ENCODE data around the gene LHX1. TPM values are rescaled to one million over a fixed set of nuclear protein-coding genes. Genes with fewer than 3 reads are reported as not detected.

LHX1 gene
- total and polyA plus RNA-seq, 10 of the 15 experiments (the other 5 are each of a cell fraction or from before 2014, with no cell fraction given): not detected

GRCh38 chr17:36926226-36926625 is 11.0 kb upstream of the LHX1 start:
- ChIA-PET CTCF (no interaction called here), RAD21 (ENCODE audit: unreplicated experiment) (interaction anchor here (0.5 kb wide), 1 partner anchor 10 kb away, joined by 3 read pairs; no protein-coding TSS in a partner anchor), POLR2A (interaction anchor here (0.6 kb wide), 2 partner anchors 44 to 212 kb away, joined by 6 to 7 read pairs; no protein-coding TSS in a partner anchor), SMC1A (ENCODE audit: uncharacterized antibody, unreplicated experiment) (no interaction called here)
- no TSS peak for BruUV-seq (replicated peaks)
- intact Hi-C loops (cut with micrococcal nuclease; ENCODE audit: unreplicated experiment) (no loop called here), in situ Hi-C loops (cut with MboI) (no loop called here)
- Histone ChIP-seq H3K79me2 (ENCODE audit: control insufficient read depth, insufficient read depth, low read length) (no peaks in the 10 kb centered on the region), H3K4me1 (ENCODE audit: control insufficient read depth, insufficient read depth, low read length) (peaks cover 8% of the 10 kb centered on the region), H4K20me1 (ENCODE audit: control insufficient read depth, insufficient read depth) (no peaks in the 10 kb centered on the region), H3K27me3 (replicated peaks in 1 of 2; ENCODE audit: control insufficient read depth in 2 of 2, insufficient read depth in 2 of 2, low read length in 1 of 2) (peaks cover 7 to 10% of the 10 kb centered on the region in 2 experiments), H3K27ac (ENCODE audit: control insufficient read depth, insufficient read depth) (no peak overlapping the region), H3K36me3 (ENCODE audit: control insufficient read depth in 2 of 2, insufficient read depth in 2 of 2, low read length in 1 of 2) (no peaks in the 10 kb centered on the region), H3K9me3 (replicated peaks; ENCODE audit: control insufficient read depth, insufficient read depth, low read length) (no peaks in the 10 kb centered on the region), H3K9ac (ENCODE audit: control insufficient read depth, insufficient read depth, low read length) (no peak overlapping the region), H2AFZ (ENCODE audit: control insufficient read depth, low read depth, low read length) (no peak overlapping the region), H3K4me2 (ENCODE audit: control insufficient read depth, insufficient read depth) (no peak overlapping the region), H3K4me3 (no peak overlapping the region)
- DNase-seq (ENCODE audit: low read depth, low spot score) (no peak), FAIRE-seq (no peak), ATAC-seq (no peak)
- 24% methylated on average over 3 of the region's 3 CpGs for WGBS (ENCODE audit: insufficient coverage, insufficient replicate concordance, low lambda C conversion rate, missing lambda C conversion rate)
- TF ChIP-seq SPI1 (IDR thresholded peaks at IDR 0.05; ENCODE audit: borderline replicate concordance, insufficient read depth, low read depth, low read length) (no peak), HSF1 (IDR thresholded peaks at IDR 0.05; ENCODE audit: low read depth, low read length) (no peak), MLLT1 (IDR thresholded peaks at IDR 0.05) (no peak), ZBED1 (IDR thresholded peaks at IDR 0.05; ENCODE audit: borderline replicate concordance) (no peak), FOXM1 (IDR thresholded peaks at IDR 0.05; ENCODE audit: low read depth, low read length) (no peak), CREB1 (IDR thresholded peaks at IDR 0.05; ENCODE audit: low read depth) (no peak), KLF5 (IDR thresholded peaks at IDR 0.05; ENCODE audit: partially characterized antibody) (no peak)

Measured in GM12878 (cell line).